Ureter (tissue), 1 donor: ENCODE results near the gene S1PR3. TPM values are rescaled to one million over a fixed set of nuclear protein-coding genes. Genes with fewer than 3 reads are reported as not detected.
"Not testable (repeated sequence)": the region's sequence is repeated elsewhere in the genome, so short reads cannot be mapped to it uniquely, and the experiment has no call there.

Experiments
- DNase-seq: peaks from one replicate; pipeline ENCODE4 v3.0.0-alpha.2; 2020; ENCODE audit warnings: low spot score
- total RNA-seq: library from RNA; stranded (reverse); gene quantifications from one replicate; pipeline ENCODE4 v1.2.4, GENCODE V29; 2023
- donor health status: DM: yes; HTN: yes; CAD: no.

Gene S1PR3
- 48.6 TPM for total RNA-seq

DNA sequence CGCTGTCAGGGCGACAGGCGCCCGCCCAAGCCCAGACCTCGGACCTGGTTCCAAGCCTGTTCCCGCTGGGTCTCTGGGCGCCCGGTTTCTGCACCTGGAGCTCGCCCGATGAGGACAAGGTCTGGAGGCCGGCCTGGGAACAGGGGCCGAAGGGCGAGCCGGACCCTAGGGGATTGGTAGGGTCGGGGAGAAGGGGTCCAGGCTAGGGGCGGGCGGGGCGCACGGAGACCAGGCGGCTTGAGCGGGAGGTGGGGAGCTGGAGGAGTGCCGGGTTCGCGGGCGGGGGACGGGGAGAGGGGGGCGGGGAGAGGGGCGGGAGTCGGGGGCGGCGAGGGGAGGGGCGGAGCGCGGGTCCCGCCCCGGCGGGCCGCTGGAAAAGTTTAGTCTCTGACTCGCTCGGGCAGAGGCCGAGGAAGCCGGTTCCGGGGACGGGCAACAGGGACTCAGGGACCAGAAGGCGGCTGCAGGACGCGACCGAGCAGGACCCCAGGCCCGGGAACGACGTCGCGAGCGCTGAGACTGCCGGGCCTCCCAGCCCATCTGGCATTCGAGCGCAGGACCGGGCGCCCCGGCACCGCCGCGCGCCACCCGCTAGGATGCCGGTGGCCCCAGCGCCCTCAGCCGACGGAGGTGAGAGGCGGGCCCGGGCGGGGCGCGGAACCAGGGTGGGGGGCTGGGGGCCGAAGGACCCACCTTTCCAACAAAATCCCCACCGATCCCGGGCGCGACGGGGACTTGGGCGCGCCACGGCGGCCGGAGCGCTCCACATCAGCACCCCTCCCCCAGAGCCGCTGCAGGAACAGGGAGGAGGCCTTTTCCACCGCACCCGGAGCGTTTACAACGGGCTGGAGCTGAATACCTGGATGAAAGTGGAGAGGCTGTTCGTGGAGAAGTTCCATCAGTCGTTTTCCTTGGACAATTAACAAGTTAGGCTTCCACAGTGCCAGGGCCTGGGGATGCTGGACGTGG is at the start of gene S1PR3:
Gene S1PR3 (plus strand): TSS at position 403 of the 969 bp plus-strand sequence. CDS start 9,733 bp downstream, outside the sequence.
- DNase-seq, result peak; percentile 71

DNA sequence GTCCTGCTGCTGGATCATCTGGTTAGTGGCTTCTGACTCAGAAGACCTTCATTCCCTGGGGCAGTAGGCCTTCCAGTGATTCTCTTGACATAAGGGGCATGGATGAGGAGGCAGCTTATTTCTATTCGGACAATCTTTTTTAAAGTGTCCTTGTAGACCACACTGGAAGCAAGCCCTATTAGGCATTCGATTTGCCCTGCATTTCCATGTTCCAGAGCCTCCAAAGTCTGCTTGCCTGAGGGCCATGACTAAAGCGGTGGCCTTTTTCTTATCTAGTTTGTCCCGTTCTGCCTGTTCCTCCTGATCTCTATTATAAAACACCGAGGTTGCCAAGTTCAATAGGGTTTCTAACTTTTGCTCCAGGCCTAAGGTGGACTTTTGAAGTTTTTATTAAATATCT is 49.7 kb upstream of the S1PR3 start:
- DNase-seq, result not testable (repeated sequence)

DNA sequence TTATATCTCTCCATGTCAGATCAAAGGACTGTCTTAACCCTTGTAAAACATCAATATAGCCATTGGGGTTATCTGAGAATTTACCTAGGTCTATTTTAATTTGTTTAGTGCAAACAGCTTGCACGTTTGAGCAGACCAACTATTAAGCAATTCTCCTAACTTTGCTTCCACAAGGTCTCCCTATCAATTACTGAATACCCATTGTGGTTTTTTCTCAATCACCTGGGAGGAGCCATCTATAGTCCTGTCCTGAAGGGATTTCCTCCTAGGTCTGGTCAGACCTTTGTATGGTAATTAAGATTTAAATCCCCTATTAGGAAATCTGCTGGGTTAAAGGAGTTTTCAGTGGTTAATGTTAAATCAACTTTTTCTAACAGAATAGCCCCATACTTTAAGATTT is 48.9 kb upstream of the S1PR3 start:
- DNase-seq, result no peak

DNA sequence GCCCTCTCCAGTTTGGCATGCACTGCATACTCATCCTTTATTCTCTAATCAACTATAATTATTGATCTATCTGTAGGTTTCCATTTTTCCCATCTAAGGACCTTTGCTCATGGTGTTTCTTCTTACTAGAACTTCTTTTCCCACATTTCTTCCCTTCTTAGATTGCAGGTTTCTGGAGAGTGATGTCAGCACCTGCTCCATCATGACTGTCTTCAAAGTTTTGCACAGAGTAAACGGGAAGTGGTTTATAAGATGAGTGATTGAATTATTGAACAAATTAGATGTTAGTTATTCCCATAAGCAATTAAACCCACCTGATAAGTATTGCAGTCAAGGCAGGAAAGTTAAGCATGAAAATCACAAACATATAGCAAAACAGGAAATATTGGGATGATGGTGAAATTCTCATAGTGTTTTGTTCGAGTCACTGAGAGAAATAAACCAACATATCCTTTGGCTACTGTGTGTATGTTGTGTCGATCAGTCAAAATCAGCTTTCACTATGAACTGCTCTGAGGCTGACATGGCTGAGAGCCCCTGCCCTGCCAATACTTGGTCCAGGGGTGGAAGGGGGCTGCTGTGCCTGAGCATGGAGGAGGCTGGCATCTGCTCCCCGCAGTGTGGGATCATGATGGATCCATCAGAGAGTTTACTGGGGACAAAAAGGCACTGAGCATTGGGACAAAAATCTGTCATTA is 45.5 kb upstream of the S1PR3 start:
- no peak for DNase-seq

DNA sequence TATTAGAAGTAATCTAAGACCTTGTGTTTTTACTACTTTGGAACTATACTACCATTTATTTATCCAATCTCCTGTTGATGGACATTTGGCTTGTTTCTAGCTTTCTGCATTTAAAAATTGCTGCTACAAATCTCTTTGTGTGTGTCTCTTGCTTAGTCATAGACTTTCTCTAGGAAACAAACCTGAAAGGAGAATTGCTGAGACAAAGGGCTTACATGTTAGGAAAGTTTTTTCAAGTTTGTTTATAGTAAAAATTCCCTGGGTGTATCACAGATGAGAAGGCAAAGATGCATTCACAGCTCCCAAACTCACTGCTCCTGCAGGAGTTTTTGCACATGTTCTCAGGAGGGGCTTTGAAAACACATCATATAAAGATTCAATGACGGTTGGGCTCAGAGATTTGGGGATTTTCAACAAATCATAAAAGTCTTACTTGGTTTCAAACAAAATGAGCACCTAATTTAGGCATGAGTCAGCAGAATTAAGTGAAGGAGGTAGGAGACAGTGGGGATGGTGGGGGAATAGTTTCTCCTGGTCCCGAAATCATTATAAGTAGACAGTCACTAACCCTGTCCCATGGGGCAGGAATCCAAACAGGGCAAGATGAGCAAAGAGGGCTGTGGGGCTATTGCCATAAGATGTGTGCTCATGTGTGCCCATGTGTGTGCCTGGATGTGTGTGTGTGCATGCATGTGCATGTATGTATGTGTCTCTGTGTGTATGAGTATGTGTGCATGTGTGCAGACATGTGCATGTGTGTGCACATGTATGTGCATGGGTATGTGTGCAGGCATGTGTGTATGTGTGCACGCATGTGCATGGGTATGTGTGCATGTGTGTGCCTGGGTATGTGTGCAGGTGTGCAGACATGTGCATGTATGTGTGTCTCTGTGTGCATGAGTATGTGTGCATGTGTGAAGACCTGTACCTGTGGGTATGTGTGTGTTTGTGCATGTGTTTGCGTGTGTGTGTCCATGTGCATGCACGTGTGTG is 43.4 kb upstream of the S1PR3 start:
- DNase-seq, result no peak

DNA sequence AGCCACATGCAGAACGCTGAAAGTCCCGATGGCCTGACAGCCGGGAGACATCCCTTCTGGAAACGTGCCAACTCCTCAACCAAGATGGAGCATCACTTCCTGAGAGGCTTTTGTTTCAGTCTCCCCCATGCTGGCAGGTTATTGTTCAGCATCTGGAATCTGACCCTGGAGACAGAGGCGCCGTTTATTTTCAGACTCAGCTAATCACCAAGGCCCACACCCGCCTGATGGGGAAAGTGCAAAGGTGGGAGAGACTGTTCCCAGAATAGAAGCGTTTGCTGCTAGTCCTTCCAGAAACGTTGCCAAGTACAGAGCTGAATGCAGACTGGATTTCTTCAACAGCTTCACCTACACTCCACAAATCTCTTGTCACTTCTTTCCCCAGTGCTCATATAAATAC is 41.8 kb upstream of the S1PR3 start:
- no peak for DNase-seq

DNA sequence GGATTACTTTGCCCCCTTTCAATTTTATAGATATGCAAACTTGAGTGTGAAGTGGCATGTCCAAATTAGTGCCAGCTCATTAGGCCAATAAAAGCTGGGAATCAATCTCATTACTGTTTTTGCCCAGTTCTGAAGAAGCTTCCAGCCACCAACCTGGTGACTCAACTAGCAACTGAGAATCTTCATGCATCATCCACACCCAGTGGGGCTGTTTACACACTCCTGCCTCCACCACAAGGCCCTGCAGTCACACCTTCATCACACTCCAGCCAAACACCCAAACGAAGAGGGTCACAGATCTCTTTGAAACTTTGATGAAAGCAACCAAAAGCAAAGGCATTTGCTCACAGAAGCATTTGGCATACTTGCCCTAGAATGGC is 41.3 kb upstream of the S1PR3 start:
- no peak for DNase-seq

DNA sequence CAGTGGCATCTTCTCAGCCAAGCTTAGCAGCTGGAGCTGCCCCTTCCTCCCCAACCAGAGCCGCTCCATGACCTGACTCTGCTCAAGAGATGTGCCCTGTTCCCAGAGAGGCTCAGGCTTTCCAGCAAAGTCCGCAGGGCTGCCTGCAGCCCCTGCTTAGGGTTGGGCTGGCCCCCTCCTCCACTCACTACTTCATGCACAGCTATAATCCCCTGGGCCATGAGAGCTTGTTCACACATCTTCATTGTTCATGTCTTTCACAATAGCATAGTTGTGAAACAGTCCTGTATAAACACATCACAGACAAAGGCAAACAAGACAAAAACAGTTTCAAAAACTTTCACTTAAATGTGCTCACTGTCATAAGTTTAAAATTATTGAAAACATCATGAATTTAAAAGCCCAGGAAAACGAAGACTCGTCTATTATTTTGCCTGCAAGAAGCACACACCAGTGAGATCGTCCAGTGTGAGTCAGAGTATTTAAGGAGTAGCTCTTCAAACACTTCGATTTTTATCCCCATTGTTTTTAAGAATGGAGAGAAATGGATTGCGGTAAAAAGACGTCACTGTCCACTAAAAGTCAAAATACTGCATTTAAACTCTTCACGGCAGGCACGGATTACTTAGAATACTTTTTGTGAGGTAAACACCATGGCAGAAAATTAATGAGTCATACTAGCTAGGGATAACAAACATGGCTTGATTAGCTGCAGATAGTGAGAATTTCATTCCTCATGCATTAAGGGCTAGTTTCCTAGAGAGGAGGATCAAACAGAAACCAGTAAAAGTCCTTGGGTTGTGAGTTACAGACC is 40.7 kb upstream of the S1PR3 start:
- DNase-seq, result no peak

DNA sequence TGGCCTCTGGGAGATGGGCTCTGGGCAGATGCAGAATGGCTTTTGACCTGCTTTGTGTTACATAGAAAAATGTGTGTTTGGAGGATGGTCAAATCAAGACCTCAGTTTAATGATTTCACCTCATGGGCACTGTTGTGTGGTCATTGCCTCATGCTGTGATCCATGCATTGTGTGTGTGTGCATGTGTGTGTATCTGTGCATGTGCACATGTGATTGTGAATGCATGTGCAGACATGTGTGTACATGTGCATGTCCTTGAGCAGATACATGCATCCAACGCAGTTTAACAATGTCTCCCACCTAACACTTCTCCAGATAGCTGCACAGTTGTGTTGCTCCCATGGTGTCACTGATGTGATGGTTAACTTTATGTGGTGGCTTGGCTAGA is 40.1 kb upstream of the S1PR3 start:
- no peak for DNase-seq

DNA sequence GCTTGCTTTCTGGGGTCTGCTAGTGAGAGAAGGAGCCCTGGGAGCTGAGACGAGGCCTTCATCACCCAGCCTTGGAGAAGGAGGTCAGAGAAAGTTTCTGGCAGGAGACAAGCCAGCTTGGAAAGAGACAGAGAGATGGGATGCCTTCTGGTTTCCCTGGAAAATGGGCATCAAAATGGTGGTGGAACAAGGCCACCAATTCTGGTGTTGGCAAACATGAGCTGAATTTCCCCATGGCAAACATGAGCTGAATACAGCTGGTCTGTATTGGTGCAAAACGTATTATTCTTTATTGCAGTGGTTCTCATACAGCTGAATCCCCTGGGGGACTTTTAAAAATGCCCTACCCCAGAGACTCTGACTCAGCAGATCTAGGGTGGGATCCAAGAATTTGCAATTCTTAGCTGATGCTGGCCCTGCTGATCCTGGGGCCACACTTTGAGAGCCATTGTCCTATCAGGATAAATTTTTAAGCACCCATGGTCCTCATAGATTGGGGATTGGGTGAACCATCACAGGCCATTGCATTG is 39.1 kb upstream of the S1PR3 start:
- DNase-seq, result no peak

DNA sequence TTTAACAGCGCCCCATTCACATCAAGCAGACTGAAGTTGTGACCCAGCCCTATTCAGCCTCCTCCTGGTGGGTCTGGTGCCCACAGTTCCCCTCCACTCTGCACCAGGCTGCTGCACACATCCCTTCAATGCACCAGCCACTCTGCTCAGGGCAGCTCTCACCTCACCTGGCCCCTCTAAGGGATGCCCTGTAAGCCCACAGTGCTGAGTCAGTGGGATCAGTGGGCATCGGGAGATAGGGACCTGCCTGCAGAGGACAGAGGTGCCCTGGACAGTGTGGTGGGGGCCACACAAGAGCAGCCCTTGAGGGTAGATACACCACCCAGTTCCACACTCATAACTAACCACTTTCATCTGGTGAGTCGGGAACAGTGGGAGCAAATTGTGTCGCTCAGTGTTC is 38.3 kb upstream of the S1PR3 start:
- DNase-seq, result no peak

DNA sequence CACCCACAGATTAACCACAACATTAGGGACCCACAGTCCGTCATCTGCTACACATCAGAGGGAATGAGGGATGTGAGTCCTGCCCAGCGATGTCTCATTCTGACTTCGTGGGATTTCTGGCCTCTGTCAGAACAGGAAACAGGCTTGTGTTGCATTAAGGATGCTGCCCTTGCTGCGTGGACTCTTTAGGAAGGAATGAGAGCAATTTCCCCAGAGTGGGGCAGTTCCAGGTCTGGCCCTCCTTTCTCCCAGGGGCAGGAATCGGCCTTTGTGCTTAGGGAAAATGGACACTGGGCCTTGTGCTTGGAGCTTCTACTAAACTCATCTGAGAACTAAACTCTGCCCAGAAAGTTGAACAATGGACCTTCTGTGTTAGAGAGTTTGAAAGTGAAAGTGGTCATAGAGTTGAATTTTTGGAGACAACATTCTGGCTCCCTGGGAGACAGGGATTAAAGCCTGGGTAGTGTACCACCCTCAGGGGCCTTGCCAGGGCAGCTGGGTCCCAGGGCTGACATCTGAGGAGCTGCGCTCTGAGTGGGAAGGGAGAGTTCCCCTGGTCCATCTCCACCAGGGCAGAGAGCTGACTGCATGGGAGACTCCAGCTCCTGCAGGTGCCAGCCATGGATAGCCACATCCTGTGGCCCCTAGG is 37.8 kb upstream of the S1PR3 start:
- DNase-seq, result no peak

DNA sequence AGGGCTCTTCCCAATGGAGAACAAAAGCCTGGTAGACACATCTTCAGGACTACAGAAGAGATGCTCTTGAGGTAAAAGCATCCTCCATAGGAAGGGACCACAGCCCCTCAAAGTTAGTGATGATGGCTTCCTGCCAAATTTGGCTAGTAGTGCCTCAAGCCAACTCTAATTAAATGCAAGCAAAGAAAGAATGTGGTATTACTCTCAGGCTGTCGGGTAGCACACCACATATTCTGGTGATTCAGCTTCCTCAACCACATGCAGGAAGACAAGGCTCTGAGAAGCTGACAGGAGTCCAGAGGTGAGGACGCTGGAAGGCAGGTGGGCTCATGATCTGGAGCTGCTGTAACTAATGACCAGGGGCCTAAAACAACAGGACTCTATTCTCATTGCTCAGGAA is 37.2 kb upstream of the S1PR3 start:
- DNase-seq, result no peak

DNA sequence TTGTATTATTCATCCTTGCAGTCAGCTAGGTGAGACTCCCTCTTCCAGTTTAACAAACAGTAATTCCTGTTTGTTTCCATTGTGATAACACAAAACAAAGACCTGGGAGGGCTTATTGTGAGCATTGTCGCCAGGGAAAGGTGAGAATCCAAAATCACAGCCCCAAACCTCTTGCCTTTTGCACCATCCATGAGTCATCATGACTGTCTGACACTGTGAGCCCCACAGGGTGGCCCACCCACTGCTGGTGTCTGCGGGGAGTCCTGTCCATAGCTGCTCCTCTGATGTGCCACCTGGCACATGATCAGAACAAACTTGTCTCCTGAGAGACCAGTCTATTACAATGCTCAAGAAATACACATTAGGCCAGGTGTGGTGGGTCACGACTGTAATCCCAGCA is 33.7 kb upstream of the S1PR3 start:
- DNase-seq, result no peak

DNA sequence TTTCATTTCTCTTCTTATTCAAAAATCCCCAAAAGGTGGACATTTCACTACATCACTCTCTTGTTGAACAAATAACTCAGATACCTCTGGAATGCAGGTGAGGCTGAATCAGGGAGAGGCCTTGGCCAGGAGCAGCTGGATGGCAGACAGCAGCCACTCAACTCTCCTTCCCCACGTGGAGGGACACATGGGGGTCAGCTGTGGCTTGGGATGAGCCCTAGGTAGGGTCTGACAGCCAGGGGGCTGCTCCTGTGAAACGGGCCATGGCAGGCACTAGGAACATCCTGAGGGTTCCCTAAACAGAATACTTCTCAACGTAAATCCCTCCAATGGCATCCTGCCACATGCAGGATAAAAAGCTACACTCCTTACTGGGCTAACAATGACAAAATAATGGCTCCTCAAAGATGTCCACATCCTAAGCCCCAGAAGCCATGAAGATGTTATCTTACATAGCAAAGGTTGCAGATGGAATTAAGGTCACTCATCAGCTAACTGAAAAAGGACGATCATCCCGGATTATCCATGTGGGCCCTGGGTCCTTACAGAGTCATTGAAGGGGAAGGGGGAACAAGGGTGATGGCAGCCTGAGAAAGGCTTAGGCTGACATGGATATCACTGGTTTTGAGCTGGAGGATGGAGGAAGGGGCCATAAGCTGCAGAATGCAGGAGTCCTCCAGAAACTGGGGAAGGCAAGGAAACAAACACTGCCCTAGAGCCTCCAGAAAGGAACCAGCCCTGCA is 31.4 kb upstream of the S1PR3 start:
- DNase-seq, result no peak

DNA sequence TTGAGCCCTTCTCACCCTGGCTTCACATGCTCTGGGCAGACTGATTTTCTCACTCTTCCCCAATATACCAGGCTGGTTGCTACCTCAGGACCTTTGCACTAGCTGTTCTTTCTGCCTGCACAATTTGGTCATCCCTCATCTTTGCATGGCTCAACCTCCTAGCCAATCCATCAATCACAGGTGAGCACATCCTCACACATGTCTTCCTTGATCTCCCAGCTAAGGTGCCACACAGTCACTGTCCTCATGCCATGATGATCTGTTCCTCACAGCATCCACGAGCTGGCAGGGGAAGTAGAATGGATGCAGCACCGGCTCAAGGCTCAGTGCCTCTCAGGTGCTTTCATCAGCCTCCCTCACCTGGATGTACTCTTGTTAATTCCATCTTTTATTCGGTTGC is 30.6 kb upstream of the S1PR3 start:
- DNase-seq, result no peak

DNA sequence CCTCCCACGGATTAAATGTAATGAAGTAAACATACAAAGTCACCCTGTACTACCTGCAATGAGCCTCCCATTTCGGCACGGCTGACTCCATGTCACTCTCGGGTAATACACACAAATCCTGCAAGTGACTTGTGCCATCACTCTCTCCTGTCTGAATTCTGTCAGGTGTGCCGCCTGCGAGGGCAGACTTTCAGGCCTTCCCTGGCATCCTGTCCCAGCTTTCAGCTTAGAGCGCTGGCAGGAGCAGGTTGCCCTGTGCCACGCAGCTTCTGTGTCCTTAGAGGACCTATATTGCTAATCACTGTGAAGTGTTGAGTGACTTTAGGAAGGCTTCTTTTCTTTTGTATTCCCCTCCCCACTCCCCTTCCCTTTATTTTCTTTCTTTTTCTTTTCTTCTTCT is 25.8 kb upstream of the S1PR3 start:
- no peak for DNase-seq

DNA sequence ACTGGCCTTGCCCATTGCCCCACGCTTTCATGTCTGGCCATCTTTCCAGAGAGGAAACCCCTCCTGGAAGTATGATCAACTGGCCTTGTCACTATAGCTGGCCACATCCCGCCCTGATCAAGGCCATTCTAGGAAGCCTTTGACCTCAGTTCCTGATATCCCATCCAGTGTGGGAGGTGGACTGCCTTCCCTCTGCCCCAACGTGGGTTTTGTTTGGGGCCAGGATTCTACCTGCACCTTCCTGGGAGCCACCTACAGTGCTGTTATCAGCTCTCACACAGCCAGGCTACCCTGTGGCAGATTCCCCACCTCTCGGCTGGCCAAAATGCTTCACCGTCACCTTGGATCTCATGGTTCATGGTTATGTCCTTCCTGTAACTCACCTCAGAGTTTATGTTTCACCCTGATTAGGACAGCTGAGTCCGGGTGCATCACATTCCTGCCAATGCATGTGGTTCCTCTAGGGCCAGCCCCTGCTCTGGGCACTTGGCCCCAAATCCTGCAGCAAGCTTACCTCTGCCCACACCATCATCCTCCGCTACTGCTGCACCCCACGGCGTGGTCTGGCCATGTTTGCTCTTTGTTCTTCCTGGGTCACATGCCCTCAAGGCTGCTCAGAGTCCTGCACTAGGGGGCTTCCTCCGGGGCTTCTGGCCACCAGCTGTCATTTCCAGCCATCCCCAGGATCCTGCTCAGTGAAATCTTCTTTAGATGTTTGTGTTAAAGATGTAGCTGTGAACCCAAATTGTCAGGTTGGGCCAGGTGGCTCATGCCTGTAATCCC is 24.2 kb upstream of the S1PR3 start:
- DNase-seq, result no peak

DNA sequence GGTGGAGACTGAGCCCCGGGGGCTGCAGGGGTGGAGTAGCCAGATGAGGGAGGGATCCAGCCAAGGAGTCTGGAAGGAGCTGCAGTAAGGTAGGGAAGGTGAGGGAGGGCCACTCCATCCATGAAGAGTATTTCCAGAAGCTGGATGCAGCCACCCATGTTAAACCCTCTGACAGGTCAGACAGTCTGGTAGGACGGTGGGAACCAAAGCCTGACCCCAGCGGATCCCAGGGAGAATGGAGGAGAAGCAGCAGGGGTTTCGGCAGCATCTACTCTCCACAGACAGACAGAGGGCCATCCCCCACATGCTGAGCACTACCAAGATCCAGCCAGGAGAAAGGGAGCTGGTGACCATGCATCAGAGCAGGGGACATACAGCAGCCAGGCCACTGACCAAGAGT is 22.5 kb upstream of the S1PR3 start:
- no peak for DNase-seq
